SH-SY5Y (cell line): ENCODE results near the gene MGAT5B.
A peak's percentile ranks its signal among the peaks of the same experiment; 100 is the strongest.

Source experiments
- GATA2 ChIP-seq: IDR thresholded peaks from 2 replicates; pipeline ENCODE4 v1.6.1; 2011; ENCODE audit warnings: mild to moderate bottlenecking, low read depth, low read length
- GATA3 ChIP-seq: IDR thresholded peaks from 2 replicates; pipeline ENCODE4 v1.6.1; 2011; ENCODE audit warnings: low read depth, mild to moderate bottlenecking, low read length, moderate library complexity

MGAT5B gene

DNA sequence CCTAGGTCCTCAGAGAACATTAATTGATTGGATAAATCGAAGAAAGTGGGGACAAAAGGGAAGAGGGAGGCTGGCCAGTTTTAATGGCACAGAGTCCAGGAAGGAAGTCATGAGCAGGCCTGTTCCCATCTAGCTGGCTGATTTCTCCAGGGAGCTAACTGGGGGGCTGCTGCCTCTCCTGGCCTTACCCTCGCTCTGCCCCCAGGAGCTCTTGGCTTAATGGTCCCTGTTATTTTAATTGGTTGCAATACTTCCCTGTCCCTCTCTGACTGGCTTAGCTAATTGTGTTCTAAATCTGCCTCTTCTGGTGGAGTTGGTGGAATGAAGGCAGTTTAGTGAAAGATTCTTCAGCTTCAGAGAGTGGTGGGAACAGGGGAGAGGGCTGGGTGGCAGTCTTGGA is 61.4 kb downstream of the MGAT5B start:
- no peak for TF ChIP-seq GATA2

- TF ChIP-seq GATA3 (no peak), GATA2 (no peak)
These were observed 61.9 kb downstream of the MGAT5B start for GRCh38 chr17:76930107-76930506.

GRCh38 chr17:76932402-76933333 is 64.5 kb downstream of the MGAT5B start:
- TF ChIP-seq GATA2 (no peak), GATA3 (no peak)

DNA sequence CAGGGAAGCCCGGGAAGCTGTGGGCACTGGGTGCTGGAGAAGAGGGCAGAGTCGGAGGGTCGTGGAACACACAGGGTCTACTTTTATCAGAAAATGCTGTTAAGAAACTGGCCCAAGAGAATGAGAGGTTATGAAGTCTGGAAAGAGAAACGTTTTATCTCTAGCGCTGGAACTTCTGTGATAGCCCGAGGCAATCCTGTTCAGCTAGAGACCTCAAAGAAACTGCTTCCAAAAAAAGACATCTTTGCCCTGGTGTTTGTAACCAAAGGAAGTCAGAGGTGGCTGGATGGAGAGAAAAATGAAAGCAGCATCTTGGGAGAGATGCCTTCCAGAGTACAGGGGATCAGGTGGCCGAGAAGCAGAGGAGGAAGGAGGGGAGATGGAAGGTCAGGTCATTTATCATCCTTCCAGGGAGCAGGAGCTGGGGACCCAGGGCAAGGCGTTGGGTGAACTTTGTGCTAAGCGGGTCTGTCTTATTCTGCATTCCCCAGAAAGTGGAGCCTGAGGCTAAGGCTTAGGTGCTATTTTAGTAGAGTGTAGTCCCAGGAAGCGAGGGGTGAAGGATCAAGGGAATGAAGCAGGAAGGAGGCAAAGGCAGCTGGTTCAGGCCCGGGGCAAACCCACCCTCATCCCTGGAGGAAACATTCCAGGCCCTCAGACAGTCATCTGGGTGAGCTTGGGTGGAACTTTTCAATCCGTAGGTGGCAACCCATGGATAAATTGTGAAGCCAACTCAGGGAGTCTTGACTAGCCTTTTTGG is 66.5 kb downstream of the MGAT5B start:
- no peak for TF ChIP-seq GATA3
- TF ChIP-seq GATA2 = no peak

DNA sequence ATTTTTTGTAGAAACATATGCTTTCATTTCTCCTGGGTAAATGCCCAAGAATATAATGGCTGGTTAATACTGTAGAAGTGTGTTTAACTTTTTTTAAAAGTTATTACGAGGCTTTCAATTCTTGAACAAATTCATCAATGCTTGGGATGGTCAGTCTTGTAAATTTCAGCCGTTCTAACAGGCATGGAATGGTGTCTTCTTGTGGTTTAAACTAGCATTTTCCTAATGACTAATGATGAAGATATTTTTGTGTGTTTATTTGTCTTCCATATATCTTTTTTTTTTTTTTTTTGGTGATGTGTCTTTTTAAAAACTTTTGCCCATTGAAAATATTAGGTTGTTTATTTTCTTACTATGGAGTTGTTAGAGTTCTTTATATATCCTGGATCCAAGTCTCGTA is 67.1 kb downstream of the MGAT5B start:
- no peak for TF ChIP-seq GATA3
- no peak for TF ChIP-seq GATA2

DNA sequence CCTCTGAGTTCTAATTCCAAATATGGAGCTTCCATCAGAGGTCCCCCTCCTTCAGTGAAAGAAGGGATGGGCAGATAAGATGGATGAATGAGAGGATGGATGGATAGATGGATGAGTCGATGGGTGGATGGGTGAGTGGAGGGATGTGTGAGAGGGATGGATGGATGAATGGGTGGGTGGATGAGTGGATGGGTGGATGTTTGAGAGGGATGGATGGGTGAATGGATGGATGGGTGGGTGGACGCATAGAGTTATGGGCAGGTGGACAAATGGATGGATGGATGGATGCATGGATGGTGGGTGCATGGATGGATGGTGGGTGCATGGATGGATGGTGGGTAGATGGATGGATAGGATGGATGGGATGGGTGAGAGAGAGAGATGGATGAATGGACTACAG is 69.0 kb downstream of the MGAT5B start:
- TF ChIP-seq GATA3 (no peak), GATA2 (no peak)

GRCh38 chr17:76938009-76938408 is 69.8 kb downstream of the MGAT5B start:
- TF ChIP-seq GATA2 (no peak), GATA3 (no peak)

DNA sequence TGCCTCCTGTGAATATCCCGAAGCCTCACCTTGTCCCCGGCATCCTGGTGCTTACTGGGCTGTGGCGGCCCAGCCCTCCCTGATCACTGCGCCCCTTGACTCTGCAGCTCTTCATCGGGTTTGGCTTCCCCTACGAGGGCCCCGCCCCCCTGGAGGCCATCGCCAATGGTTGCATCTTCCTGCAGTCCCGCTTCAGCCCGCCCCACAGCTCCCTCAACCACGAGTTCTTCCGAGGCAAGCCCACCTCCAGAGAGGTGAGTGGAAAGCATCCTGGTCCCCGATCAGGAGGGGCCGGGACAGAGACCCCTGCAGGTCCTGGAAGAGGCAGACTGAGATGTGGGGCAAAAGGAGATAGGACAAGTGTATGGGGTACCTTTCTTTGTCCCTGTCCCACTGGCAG is 72.1 kb downstream of the MGAT5B start:
- TF ChIP-seq GATA2 = no peak
- no peak for TF ChIP-seq GATA3

DNA sequence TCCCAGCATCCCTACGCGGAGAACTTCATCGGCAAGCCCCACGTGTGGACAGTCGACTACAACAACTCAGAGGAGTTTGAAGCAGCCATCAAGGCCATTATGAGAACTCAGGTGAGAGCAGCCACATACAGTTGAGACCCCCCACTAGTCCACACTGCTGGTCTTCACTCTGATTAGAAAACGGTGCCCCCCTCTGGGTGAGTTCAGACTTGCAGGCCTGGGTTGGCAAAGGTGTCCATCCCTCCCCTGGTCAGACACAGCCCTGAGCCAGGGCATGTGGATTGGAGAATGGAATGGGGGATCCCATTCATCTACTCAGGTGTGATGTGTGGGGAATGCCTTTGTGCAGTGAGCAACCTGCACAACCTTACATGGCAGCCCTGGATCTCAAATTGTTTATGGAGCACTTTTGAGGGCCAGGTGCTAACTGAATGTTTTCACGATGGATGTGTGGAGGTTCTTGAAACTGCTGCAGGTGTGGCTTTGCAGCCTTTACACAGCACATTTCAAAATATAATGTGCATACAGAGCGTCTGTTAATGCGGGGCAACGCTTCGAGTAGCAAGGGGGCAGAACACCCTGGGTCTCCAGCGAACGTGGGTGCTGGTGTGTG is 72.6 kb downstream of the MGAT5B start:
- TF ChIP-seq GATA3 (no peak), GATA2 (no peak)

DNA sequence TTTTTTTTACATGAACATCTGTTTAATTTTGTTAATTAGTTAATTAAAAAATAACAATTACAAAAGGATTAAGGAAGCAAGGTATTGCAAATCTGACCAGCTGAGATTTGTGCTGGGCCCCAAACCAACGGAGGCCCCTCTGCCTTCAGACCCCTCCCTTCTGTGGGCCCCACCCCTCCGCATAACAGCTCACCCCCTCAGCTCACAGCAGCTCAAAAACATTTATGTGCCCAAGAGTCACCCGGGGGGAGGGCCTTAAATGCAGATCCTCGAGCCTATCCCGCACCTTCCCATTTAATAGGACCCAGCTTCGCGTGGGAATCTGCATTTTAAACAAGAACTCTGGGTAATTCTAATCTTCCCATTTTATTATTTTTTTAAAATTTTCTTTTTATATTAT is 75.0 kb downstream of the MGAT5B start:
- no peak for TF ChIP-seq GATA2
- no peak for TF ChIP-seq GATA3

- TF ChIP-seq GATA3 (no peak), GATA2 (no peak)
These were observed 75.6 kb downstream of the MGAT5B start for GRCh38 chr17:76943781-76944213.

DNA sequence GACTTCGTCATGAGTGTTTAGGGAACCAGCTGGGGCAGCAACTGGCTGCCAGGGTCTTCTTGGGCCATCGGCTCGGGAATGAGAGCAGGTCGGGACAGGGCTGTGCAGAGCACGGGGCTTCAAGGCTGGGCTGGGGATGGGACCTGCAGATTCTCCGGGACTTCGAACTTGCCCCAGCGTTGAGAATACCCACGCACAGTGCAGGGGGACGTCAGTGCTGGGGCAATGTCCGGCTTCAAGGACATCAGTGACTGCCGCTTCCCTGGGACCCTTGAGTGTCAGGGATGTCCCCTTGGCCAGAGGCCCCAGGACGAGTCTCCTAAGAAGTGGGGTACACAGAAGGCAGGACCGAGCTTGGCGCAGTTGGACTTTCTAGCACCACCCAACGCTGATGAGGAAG is 76.3 kb downstream of the MGAT5B start:
- TF ChIP-seq GATA2 (no peak), GATA3 (no peak)

GRCh38 chr17:76946111-76946771 is 78.0 kb downstream of the MGAT5B start:
- TF ChIP-seq GATA3 = no peak
- TF ChIP-seq GATA2 = no peak

GRCh38 chr17:76946772-76947135 is 78.5 kb downstream of the MGAT5B start:
- TF ChIP-seq GATA3 (no peak), GATA2 (peak; percentile 62)
